Transverse colon (tissue), 4 donors: ENCODE measurements around the gene KLC4.

ENCODE experiments used
- CTCF ChIP-seq, 5 experiments: fragments of 200-600 bp in 3 of 5; fragments of 450-650 bp in 2 of 5; sonication (generic) in 3 of 5; IDR thresholded peaks; 1 replicate in 2 of 5; 2 replicates in 3 of 5; pipeline ENCODE4 v1.5.1; 2016 to 2017; ENCODE audit warnings: antibody characterized with exemption in 5 of 5, inconsistent platforms in 3 of 5, mild to moderate bottlenecking in 2 of 5, moderate library complexity in 1 of 5
- EP300 ChIP-seq: sonication (generic); formaldehyde crosslinking; IDR thresholded peaks from one replicate; pipeline ENCODE4 v1.6.1; 2017; ENCODE audit warnings: antibody characterized with exemption, low read depth
- POLR2A ChIP-seq: fragments of 450-650 bp; IDR thresholded peaks from one replicate; pipeline ENCODE4 v1.6.1; 2016; ENCODE audit warnings: antibody characterized with exemption, mild to moderate bottlenecking, moderate library complexity
- POLR2AphosphoS5 ChIP-seq, 3 donors: sonication (generic); formaldehyde crosslinking; IDR thresholded peaks; one replicate each; pipeline ENCODE4 v1.6.1; 2016; ENCODE audit warnings: antibody characterized with exemption in 3 of 3

GRCh38 chr6:43103253-43103876 lies 43.9 kb downstream of the KLC4 start:
- no peak for TF ChIP-seq CTCF (IDR thresholded peaks at IDR 0.05)
- no peak for TF ChIP-seq EP300
- TF ChIP-seq POLR2A: no peak
- TF ChIP-seq POLR2AphosphoS5 (IDR thresholded peaks at IDR 0.05): no peak
